Stimulated activated CD4-positive, alpha-beta T cell treated with anti-CD3 and anti-CD28 coated beads, Interleukin-15, amount 100 ng/mL, for 24 hours (primary cell): ENCODE results near the gene TSEN15.

Experiments used
- DNase-seq: peaks from one replicate; pipeline ENCODE4 v3.0.0-alpha.2; 2020

The TSEN15 gene

DNA sequence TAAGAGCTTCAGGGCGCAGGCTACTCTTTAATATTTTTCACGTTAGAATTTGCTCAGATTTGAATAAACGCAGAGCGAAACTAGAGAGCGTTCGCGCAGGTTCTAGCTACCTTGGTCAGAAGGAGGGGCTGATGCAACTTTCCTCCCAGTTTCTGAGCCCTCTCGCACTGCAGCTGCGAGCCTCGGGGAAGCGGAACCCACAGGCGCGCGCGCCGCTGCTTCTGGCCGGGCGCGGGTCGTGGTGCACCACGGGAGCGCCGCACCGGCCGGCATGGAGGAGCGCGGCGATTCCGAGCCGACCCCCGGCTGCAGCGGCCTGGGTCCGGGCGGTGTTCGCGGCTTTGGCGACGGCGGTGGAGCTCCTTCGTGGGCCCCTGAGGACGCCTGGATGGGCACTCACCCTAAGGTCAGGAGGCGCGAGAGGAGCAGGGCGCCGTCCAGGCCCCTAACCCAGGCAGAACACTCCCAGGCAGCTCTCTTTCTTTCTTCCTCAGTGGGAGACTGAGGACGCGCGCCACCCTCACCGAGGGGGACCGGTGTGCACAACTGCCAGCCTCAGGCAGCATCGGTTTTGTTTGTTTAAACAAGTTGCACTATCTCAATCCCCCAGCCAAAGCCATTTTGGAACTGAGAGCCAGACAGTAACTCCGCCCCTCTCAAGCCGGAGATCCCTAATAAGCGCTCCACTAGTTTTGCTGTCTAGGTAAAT lies at the start of gene TSEN15:
TSEN15 (plus strand) TSS at position 246 of the 709 bp plus-strand sequence; CDS start at position 272, 26 bp downstream.
- peak; percentile 86 for DNase-seq

DNA sequence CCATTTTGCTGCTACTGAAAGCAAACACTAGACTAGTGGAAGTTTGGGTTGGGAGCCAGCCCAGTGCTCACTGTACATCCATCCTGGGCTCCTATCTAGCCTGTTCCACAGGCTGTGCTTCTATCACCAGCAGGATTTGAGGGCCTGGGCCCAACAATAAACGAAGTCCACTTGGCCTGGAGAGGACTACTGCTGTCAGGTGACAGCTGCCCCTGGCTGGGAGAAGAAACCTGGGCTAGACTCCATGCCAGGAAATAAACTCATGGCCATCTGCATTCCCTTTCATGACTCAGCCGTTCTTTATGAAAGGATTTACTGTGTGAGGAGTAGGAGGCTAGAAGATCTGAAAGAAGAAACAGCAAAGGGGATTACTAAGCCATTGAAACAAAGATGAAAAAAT lies 49.5 kb upstream of the TSEN15 start:
- no peak for DNase-seq

DNA sequence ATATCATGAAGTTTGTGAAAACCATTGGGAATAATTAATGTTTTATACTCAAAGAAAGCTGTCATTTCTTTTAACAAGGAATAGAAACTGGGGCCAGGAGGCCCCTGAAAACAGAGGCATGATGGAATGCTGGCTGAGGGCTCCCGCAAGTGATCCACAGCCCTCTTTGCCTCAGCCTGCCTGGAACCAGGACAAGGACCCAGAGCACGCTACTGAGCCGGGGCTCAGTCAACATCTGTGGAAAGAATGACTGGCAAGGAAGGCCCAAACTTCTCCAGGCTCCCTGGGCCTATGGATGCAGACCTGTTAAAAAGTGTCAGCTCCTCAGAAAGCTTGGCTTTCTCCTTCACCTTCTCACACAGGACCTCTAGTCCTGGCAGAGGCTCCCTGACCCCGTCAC lies 46.6 kb upstream of the TSEN15 start:
- no peak for DNase-seq

DNA sequence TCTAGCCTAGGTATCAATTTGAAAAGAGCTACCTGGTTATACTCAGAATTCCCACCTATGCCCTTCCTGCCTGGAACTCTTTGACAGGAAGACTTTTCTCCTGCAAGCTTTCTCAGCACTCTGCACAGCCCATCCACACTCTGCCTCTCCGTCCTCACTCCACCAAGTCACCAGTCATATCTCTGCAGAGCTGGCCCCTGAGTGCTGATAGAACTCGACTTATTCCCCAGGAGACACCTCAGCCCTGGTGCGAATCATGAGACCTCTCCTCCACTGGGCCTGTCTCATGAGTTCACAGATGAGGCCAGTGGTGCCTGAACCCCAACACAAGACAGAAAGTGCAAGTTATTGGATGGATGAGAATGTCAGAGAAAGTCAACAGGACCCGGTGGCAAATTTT lies 46.0 kb upstream of the TSEN15 start:
- DNase-seq = no peak

DNA sequence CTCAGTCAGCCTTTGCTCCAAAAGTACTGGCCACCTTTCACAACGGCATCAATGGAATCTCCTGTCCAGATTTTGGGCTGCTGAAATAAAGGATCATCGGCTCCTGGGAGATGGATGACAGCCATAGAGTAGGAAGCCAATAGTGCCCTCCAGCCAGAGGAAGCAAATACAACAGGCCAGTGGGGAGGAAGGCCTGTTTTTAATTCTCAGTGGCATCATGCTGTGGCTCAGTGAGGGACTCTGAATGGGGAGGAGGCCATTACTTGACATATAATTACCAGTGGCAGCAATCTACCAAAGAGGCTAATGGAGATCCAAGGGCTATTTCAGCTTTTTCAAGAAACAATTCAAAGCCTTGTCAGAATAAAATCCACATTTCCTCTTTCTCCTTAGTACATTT lies 40.7 kb upstream of the TSEN15 start:
- DNase-seq = no peak

DNA sequence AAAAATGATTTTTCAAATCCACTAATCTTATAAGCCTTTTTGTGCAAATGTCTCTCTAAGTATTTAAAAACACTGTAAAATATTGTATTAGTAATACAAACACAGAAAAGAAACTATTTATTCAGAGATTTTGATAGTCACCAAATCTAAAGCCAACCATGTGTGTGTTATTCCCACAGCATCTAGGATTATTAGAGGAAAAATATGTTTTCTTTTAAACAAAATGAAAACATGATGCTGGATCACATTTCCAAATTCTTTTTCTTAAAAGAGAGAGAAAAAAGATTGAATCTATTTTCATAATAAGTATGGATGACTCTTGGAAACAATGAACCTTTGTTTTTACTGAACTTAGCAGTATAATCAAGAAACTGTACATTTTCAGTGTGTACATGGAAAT lies 39.3 kb upstream of the TSEN15 start:
- DNase-seq = no peak

DNA sequence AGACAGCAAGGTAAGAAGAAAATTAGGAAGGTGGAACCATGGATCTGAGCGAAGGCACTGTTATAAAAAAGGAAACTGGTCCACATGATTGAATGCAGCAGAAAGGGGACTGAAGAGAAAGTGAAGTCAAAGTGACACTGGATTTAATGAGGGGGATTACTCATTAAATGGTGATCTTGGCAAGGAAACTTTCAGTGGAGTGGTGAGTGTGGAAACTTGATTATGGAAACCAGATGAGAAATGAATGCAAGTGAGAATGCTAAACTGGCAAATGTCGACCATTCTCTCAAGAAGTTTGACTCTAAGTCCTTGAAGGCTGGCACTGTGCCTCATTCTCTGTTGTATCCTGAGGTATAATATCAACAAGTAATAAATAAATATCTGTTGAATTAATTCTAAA lies 37.3 kb upstream of the TSEN15 start:
- DNase-seq = no peak

DNA sequence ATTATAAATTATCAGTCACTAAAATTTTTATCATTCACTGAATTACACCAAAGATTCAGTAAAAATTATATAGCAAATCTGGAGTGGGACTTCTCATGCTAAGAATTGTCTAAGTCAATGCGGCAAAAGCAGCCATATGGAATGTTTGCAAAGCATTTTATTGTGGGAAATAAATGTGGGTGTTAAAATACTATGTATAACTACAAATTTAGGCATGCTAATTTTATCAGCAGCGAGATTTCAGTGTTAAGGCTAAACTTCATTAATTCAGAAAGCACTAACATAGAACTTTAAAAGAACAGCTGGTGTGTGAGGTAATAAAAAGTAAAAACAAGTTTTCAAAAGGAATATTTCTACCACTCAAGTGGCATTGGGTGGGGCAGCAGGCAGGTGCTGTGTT lies 35.4 kb upstream of the TSEN15 start:
- DNase-seq = no peak

DNA sequence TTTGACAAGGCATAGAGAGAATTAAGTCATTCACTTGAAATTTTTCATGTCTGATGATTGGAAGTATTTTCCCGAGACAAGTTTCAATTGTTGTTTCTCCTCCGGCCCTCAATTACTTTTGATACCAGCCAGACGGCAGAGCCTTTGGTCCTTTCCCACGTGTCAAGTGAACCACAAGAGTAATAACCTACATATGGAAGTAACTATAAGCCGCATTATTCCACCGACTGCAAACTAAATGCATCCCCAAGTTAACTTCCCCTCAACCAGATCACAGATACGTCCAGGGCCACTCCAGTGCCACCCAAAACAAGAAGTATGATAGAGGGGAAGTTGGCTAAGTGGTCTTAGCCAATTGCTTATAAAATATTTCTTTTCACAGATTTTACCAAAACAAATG lies 34.2 kb upstream of the TSEN15 start:
- no peak for DNase-seq

DNA sequence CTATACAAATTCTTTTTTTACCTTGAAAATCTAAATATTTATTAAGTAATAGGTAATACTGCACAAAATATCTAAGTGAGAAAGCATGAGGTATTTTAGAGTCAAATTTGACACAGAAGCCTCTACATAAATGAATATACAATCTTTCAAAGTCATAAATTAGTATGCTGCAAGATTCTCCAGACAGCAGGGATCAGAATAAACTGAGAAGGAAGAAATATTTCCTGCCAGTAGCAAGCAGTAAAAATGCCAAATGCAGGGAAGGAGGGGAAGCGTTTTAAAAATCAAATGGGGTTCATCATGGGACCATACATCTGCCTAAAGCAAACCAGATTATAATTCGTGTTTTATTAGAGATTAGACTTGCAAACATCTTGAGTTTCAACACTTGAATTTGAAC lies 32.9 kb upstream of the TSEN15 start:
- no peak for DNase-seq

DNA sequence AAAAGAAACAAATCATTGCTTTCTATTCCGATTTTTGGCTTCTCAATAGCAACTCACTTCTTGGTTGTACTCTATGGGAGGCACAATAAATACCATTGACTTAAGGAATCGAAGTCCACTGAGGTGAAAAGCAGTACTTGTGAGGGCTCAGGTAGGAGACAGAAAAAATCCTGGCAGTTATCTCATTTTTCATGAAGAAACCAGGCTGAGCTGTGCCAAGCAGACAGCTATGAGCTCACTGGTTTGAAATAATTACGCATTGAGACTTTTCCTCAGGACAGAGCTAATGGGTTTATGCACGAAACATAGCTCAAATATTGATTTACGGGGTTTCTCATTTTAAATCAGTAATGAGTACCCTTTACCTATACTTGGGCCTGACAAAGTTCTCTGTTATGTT lies 32.5 kb upstream of the TSEN15 start:
- DNase-seq = no peak

DNA sequence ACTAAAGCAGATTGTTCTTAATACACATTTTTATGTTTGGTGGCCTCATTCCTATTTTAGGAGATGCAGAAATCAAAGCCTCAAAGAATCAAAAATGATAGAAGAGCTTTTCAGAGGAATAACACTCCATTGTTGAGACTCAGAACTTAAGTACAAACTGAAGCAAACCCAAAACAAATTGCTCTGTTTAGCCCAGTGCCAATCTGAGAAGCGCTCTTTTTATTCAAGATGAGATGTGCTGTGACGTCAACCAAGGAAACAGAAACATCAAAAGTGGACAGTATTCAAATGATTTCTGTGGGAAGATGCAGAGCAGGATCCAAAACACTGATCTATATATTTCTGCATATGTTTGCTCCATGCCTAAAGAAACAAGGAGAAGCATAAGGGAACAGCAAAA lies 32.0 kb upstream of the TSEN15 start:
- DNase-seq = no peak

DNA sequence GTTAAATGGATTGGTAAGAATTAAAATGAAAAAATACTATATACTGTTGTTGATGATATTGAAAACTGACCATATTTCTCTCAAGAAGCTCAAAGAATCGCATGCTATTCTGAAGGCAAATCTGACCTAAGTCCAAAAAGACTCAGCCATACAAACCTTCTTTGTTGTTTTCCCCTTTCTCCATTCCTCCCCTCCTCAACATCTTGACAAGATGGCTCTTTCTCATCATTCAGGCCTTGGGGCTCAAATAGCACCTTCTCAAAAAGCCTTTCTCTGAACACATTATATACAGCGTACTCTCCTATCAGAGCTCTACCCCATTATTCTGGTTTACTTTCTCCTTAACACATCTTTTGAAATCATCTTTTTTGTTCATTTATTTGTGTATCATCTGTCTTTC lies 31.2 kb upstream of the TSEN15 start:
- no peak for DNase-seq

DNA sequence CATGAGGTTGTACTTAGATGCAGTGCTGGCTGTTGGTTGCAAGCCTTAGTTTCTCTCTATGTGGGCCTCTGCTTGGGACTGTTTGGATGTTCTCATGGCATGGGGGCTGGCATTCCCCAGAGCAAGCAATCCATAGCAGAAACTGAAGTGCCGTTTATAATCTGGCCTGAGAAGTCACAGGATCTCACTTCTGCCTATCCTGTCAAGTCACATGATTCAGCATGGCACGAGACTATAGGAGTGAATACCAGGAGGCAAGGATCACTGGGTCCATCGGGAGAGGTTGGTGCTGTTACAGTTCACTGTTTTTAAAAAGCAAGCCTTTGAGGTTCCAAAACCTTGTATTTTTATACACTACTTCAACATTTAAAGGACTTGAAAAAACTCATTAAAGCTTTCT lies 30.7 kb upstream of the TSEN15 start:
- no peak for DNase-seq

DNA sequence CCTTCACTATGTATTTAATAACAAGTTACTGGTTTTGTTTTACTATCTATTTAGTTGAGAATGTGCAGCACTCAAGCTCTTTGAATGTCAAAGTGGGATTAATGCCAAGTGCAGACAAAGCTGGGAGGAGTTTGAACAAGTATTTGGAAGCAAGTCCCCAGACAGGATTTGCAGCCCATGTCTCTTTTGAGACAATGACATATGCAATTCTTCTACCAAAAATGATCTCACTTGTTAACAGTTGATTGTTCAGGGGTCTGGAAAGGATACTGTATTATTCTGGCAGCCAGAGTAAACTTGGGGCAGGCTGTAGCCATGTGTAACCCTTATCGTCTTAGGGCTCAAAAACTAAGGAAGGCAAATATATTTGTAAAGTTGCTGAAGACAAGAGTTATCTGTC lies 29.8 kb upstream of the TSEN15 start:
- DNase-seq = no peak

DNA sequence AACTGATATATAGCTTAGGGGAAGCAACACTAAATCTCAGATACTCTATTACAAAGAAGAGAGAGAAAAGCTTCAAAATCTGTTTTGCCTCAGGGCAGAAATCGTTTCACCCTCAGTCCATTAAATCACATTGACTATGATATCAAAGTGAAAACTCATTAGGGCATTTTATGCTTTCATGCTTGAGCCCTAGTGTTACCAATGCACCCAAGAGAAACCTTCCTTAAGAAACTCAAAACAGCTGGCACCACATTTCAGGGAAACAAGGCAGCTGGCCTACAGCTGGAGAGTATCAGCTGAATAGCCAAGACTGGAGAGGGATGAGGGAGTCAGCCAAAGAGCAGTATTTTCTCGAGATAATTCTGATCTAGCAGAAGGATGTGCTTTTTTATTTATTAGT lies 28.9 kb upstream of the TSEN15 start:
- no peak for DNase-seq

DNA sequence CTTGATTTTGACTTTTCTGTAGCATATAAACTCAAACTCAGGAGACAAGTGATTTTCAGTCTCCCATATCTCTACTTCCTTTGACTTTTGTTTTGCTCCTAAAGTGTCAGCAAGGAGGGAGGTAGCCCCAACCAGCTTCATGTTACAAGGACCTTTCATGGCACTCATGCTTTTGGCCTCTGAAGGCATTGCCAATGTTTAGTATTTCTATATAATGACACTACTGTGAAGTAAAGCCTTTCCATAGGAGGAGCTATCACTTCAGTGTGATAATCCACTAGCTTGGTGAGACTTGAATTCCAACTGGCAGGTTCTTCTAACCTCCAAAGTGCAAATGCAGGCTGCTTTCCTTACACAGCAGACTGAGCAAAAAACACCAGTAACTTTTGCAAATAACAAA lies 28.4 kb upstream of the TSEN15 start:
- no peak for DNase-seq

DNA sequence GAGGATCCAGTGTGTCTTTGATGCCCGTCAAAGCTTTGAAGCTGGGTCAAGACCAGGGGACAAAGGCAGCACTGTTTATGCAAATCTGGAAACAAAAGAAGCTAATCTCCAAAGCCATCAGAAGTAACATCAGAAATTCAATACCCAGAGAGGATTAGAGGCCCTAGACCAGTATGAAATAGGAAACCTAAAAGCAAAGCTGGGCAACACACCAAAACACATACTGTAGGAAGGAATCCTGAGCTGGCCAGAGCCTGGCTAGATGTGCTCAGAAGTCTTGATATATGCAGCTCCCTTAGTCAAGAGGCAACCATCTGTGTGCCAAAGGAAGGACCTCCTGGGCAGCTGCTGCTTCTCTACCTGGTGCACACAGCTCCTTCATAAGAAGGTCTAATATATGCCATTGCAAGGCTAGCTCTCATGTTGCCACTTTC lies 26.3 kb upstream of the TSEN15 start:
- no peak for DNase-seq

DNA sequence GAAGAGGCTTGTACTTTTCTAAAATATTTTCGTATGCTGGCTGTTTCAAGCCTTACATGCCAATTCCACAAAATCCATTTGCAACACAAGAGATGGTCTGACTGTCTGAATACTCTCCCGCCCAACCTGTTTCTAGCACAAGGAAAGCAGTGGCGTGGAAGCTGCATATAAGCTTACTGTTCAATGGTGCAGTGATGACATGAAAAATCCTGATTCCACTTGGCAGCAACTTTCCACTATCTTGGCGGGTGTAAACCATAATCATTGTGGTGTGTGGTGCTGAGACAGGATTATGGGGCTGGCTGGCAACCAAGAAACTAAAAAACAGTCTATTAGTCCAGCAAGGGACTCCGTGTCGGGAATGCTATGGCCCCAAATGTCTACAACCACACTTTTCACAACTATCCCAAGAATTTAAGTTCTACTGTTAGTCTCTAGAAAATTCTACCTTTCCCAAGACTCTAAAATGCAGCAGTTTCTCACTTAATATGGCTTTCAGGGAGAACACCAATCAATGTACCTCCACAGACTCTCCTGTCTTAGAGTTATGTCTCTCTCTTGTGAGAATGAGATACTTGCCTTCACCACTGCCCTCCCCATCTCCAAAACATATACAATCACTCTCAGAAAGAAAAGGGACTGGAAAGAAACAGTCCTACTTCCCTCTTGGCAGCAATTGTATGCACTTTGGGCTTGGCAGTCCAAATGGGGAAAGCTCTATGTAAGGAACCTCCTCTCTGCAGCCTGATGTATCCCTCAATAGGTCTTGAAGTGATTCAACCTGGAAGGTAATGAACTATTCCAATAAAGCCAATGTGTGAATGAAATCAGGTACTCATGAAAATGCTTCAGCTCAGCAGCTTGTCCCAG lies 23.5 kb upstream of the TSEN15 start:
- no peak for DNase-seq

DNA sequence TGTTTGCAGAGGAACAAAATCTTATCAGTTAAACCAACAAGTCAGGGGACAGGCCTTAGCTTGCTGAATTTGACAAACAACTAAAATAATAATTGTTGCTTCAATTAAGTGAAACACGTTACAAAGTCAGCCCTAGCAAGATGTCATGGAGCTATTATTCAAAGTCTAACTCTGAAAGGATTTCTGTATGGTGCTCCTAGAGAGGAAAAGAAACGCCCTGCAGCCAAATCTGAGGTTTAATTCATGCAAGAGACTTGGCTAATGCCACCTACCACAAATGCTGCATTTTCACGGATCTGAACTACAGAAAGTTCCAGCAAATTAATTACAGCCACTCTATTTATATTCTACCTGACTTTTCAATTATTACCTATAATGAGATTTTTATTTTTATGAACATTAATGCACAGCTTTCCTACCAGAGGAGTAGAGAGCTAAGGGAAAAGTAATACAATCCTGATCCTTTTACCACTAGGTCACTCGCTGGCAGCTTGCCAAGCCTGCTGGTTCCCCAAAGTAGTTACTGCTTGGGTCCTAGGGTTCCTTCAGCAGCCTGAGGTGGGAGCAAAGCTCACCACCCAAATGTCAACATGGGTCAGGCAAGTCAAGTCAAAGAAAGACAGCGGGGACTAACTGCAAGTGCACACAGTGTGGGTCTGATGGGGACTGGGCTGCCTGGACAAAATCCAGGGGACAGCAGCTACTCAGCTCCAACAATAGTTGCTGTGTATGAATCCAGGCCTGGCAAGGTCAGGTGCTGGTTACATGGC lies 22.5 kb upstream of the TSEN15 start:
- no peak for DNase-seq

DNA sequence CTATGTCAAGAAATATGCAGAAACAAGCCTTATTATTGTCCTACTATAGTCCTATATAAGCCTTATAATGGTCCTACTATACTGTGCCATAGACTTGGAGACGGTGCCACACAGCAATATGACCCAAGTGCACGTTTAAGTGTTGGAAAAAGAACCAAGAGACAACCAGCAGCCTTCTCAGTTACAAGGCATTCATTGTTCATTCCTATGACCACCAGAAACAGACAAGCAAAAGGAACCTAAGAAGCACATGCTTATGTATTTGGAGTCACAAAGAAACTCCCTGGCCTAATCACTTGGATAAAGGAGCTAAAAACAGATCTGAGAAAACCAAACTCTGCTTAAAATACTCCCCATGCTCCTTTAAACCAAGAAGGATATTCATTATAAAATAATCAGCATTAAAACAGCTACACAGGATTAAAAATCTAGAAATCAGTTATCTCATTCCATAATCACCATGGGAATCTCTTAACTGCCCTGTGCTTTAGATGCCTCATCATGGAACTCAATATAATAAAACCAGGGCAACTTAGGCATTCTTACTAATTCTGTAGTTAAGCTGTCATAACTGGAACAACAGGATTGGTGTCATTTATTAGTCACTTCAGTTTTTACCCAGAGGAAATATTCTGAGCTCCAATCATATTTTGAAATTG lies 21.0 kb upstream of the TSEN15 start:
- DNase-seq = no peak

DNA sequence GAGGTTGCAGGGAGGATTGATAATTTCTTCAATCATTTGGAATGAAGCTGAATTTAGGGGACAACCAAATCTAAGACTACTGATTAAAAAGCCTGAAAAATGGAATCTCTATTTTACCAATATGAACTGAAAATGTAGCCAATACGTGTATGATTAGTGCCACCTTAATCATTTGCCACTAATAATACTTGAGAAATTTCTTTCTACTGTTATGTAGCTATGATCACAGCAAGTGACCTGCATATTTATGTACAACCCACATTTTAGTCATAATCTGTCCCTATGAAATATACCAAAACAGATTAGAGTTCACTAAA lies 20.5 kb upstream of the TSEN15 start:
- no peak for DNase-seq

DNA sequence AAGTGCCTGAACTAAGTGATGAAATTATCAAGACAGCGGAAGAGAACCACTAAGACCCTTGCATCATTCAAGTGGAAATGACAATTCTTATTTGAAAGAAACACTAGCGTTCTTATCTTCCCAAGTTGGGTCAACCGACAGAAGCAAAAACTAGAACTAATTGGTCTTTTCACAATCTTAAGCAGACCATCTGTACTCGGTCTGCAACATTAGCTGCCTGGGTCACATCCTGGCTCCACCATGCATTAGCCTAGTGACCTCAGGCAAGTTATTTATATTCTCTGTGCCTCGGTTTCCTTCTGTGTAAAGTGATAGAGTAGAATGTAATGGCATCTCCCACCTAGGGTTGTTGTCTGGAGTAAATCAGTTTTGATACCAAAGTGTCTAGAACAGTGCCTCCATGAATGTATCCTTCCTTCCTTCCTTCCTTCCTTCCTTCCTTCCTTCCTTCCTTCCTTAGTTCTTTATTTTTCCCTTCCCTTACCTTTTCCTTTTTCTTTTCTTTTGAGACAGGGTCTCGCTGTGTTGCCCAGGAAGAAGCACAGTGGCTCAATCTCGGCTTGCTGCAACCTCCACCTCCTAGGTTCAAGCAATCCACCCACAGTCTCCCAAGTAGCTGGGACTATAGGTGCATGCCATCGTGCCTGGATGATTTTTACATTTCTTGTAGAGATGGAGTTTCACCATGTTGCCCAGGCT lies 20.0 kb upstream of the TSEN15 start:
- no peak for DNase-seq
